VCaP (cell line): ENCODE results near the gene ZNF3.

Experiments used
- H3K27ac ChIP-seq: fragments of 450-650 bp; 2 replicates; pipeline ENCODE4 v1.5.1; 2017
- TF ChIP-seq, protein P1 (sequence below): fragments of 450-650 bp; conservative IDR thresholded peaks from 2 replicates; pipeline ENCODE4 v1.5.1; 2017; ENCODE audit warnings: mild to moderate bottlenecking, moderate library complexity

ZNF3 gene

DNA sequence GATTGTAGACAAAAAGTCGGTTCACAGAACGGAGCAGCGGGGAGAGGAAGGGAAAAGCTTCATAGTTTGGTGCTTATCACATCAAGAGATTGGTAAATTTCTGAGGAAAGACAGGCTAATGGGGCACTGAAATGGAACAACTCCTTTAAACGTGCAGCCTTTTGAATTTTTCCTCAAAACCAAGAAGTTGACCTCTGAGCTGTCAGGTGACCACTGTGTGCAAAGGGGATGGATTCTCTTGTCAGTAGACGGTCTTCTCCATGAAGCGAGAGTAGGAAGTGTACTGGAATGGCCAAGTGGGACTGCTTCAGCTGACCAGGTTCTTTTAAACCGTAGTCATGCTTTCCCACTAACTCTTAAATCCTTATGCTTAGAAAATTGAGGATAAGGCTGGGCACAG, 43.2 kb downstream of the ZNF3 start:
- TF ChIP-seq, protein P1, sequence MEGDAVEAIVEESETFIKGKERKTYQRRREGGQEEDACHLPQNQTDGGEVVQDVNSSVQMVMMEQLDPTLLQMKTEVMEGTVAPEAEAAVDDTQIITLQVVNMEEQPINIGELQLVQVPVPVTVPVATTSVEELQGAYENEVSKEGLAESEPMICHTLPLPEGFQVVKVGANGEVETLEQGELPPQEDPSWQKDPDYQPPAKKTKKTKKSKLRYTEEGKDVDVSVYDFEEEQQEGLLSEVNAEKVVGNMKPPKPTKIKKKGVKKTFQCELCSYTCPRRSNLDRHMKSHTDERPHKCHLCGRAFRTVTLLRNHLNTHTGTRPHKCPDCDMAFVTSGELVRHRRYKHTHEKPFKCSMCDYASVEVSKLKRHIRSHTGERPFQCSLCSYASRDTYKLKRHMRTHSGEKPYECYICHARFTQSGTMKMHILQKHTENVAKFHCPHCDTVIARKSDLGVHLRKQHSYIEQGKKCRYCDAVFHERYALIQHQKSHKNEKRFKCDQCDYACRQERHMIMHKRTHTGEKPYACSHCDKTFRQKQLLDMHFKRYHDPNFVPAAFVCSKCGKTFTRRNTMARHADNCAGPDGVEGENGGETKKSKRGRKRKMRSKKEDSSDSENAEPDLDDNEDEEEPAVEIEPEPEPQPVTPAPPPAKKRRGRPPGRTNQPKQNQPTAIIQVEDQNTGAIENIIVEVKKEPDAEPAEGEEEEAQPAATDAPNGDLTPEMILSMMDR, result no peak

DNA sequence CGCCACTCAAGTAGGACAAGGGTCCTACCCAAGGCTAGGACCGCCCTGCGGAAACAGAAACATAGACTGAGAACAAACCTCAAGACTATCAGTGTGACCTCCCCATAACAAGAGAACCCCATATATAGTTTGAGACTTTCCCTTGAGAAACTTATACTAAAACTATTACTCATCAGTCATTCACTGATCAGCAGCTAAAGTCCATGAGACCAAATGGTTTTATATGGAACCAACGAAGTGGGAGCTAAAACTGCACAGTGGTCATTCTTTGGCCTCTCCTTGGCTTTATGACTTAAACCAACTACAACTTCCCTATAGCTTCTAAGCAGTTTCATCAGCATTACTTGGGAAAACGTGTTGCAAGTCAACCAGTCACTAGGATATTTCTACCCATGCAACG, 45.6 kb downstream of the ZNF3 start:
- H3K27ac ChIP-seq, result no peak overlapping the region
- TF ChIP-seq, protein P1, result no peak

More for the DNA sequence above, 43.2 kb downstream of the ZNF3 start:
- H3K27ac ChIP-seq, result no peak overlapping the region

DNA sequence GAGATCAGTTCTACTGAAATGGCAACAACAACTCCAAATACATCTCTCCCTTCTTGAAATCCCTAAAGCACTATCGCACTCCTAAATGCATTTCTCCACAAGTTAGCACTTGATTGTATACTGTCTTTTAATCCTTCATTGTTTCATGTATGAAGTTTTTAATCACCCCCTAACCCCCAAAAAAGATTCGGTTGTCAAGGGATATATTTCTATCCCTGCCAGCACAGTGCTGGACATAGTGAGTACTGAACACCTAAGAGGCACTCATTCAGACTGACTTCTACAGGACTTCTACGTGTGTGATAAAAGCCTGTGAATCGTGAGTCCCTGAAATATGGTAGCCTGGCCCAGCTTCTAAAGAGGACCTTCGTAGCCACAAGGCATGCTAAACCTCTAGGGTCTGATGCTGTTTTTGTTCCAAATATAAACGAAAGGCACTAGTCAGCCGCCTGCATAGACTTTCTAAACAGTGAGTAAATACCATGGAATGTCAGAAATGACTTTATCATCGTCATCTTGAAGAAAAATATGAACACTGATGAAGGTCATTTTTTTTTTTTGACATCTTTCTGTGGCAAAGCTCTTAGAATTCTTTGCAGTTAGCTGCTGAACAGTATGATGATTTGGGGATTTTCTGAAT, 46.5 kb downstream of the ZNF3 start:
- no peak overlapping the region for H3K27ac ChIP-seq
- TF ChIP-seq, protein P1, result no peak

DNA sequence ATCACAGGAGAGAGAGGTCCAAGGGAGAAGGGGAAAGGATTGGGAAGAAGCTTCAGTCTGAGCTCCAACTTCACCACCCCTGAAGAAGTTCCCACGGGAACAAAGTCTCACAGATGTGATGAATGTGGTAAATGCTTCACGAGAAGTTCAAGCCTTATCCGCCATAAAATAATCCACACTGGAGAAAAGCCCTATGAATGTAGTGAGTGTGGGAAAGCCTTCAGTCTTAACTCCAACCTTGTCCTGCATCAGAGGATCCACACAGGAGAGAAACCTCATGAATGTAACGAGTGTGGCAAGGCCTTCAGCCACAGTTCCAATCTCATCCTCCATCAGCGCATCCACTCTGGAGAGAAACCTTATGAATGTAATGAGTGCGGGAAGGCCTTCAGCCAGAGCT, 48.0 kb downstream of the ZNF3 start:
- TF ChIP-seq, protein P1, result no peak
- no peak overlapping the region for H3K27ac ChIP-seq

DNA sequence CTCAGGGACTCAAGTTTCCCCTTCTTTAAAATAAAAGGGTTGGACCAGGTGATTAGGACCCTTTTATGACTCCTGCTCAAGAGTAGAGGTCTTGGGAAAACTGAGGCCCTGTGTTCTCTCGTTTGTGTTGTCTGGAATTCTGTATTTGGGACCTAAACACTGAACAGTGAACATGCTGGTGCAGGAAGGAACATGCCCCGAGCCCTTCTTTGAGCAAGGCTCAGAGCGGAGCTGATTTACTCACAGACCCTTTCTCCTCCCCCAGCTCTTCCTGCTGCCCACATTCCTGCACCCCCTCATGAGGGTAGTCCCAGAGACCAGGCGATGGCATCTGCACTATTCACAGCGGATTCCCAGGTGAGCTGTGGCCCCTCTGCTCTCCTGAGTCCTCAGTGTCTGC, 51.9 kb downstream of the ZNF3 start:
- no peak overlapping the region for H3K27ac ChIP-seq
- TF ChIP-seq, protein P1, result no peak

DNA sequence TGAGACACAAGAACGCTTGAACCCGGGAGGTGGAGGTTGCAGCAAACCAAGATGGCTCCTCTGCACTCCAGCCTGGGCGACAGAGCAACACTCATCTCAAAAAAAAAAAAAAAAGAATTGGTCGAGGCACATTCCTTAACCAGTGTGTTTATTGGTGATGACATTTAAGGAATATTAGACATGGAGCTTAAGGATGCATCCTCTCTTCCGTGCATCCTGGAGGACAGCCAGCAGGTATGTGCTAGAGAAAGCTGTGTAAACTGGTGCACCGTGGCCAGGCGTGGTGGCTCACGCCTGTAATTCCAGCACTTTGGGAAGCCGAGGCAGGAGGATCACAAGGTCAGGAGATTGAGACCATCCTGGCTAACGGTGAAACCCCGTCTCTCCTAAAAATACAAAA, 54.3 kb downstream of the ZNF3 start:
- H3K27ac ChIP-seq, result no peak overlapping the region
- TF ChIP-seq, protein P1, result no peak

DNA sequence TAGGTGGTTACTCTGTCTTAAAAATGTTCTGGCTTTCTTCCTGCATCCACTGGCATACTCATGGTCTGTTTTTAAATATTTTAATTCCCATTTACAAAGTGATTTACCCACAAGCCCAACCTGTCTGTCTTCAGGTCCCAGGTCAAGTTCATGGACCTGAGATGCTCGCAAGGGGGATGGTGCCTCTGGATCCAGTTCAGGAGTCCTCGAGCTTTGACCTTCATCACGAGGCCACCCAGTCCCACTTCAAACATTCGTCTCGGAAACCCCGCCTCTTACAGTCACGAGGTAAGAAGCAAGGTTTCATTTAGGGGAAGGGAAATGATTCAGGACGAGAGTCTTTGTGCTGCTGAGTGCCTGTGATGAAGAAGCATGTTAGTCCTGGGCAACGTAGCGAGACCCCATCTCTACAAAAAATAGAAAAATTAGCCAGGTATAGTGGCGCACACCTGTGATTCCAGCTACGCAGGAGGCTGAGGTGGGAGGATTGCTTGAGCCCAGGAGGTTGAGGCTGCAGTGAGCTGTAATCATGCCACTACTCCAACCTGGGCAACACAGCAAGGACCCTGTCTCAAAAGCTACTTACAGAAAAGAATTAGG, 57.4 kb downstream of the ZNF3 start:
- no peak overlapping the region for H3K27ac ChIP-seq
- TF ChIP-seq, protein P1, result no peak
